Activated CD4-positive, CD25-positive, alpha-beta regulatory T cell (primary cell): ENCODE data around the gene CNIH4.
"Not testable (repeated sequence)": the region's sequence is repeated elsewhere in the genome, so short reads cannot be mapped to it uniquely, and the experiment has no call there.

Experiments
- DNase-seq, 4 experiments: peaks; one replicate each; lab custom pipeline; 2025; lab: John Stamatoyannopoulos, UW

Gene CNIH4

GRCh38 chr1:224402472-224403036 is 45.9 kb downstream of the CNIH4 start:
- no peak for DNase-seq

- no peak for DNase-seq
These were observed 48.4 kb downstream of the CNIH4 start for GRCh38 chr1:224404916-224405603.

- DNase-seq: no peak
These were observed 48.9 kb downstream of the CNIH4 start for GRCh38 chr1:224405604-224405970.

- no peak for DNase-seq
These were observed 49.5 kb downstream of the CNIH4 start for GRCh38 chr1:224406216-224406615.

GRCh38 chr1:224407571-224408293 is 51.1 kb downstream of the CNIH4 start:
- no peak for DNase-seq

GRCh38 chr1:224408294-224408590 is 51.6 kb downstream of the CNIH4 start:
- DNase-seq: no peak

- DNase-seq: no peak
These were observed 55.1 kb downstream of the CNIH4 start for GRCh38 chr1:224411766-224412165.

- DNase-seq: no peak
These were observed 63.4 kb downstream of the CNIH4 start for GRCh38 chr1:224420106-224420505.

GRCh38 chr1:224425279-224425884 is 68.7 kb downstream of the CNIH4 start:
- DNase-seq: no peak

- not testable (repeated sequence) for DNase-seq
These were observed 70.2 kb downstream of the CNIH4 start for GRCh38 chr1:224426869-224427268.

GRCh38 chr1:224427346-224427745 is 70.7 kb downstream of the CNIH4 start:
- DNase-seq: no peak

- not testable (repeated sequence) for DNase-seq
These were observed 72.0 kb downstream of the CNIH4 start for GRCh38 chr1:224428713-224429112.
